Naive thymus-derived CD4-positive, alpha-beta T cell (primary cell): Measurements from ENCODE around the gene PDP2. TPM values are rescaled to one million over a fixed set of nuclear protein-coding genes. Genes with fewer than 3 reads are reported as not detected.
A peak's percentile ranks its signal among the peaks of the same experiment; 100 is the strongest.

ENCODE experiments used
- ATAC-seq: fragments of 150-1000 bp; cut with Tn5 transposase; 2 replicates; pipeline ENCODE4 v1.10.0; 2021; ENCODE audit warnings: mild to moderate bottlenecking, moderate library complexity
- CTCF ChIA-PET: fragments of 350-600 bp; sonication (Branson Sonifier 250); formaldehyde crosslinking; loops from one replicate; lab custom pipeline; 2021; ENCODE audit warnings: antibody characterized with exemption; lab: Charles Lee
- POLR2A ChIA-PET: fragments of 350-600 bp; sonication (Branson Sonifier 250); formaldehyde crosslinking; loops from one replicate; lab custom pipeline; 2021; ENCODE audit warnings: antibody characterized with exemption, inconsistent platforms; lab: Charles Lee
- DNase-seq, 9 donors: peaks; one replicate each; pipeline versions ENCODE4 v3.0.0 to v3.0.0-alpha.2; 2020 to 2022; ENCODE audit warnings: mixed read lengths in 1 of 9
- H3K27ac ChIP-seq: one replicate; pipeline ENCODE4 v1.7.0; 2013; ENCODE audit warnings: mild to moderate bottlenecking, low read depth, low read length, moderate library complexity
- H3K27me3 ChIP-seq, 2 donors: one replicate each; pipeline ENCODE4 v1.7.0; 2013; ENCODE audit warnings: low read length in 2 of 2, mild to moderate bottlenecking in 2 of 2, moderate library complexity in 2 of 2; ENCODE audit not compliant: control insufficient read depth in 2 of 2, insufficient read depth in 2 of 2
- H3K36me3 ChIP-seq, 3 experiments: 1 replicate in 2 of 3; 2 replicates in 1 of 3; pipeline ENCODE4 v1.7.0; 2013; ENCODE audit warnings: low read length in 3 of 3, mild to moderate bottlenecking in 3 of 3, moderate library complexity in 1 of 3; ENCODE audit not compliant: insufficient read depth in 3 of 3, control insufficient read depth in 2 of 3
- H3K4me1 ChIP-seq, 2 donors: one replicate each; pipeline ENCODE4 v1.7.0; 2013; ENCODE audit warnings: low read length in 2 of 2, mild to moderate bottlenecking in 2 of 2, moderate library complexity in 1 of 2; ENCODE audit not compliant: control insufficient read depth in 2 of 2, insufficient read depth in 2 of 2
- H3K4me3 ChIP-seq: 2 replicates; pipeline ENCODE4 v1.7.0; 2013; ENCODE audit warnings: mild to moderate bottlenecking, low read length
- H3K9me3 ChIP-seq, 3 experiments: 1 replicate in 2 of 3; 2 replicates in 1 of 3; pipeline ENCODE4 v1.7.0; 2013; ENCODE audit warnings: low read length in 3 of 3; ENCODE audit not compliant: control insufficient read depth in 2 of 3
- H3K27ac Mint-ChIP-seq, 9 donors: one replicate each; pipeline ENCODE4 v1.8.0; 2020 to 2022; ENCODE audit warnings: mixed read lengths in 9 of 9, mild to moderate bottlenecking in 8 of 9, moderate library complexity in 5 of 9, inconsistent platforms in 2 of 9
- H3K27me3 Mint-ChIP-seq, 5 donors: one replicate each; pipeline ENCODE4 v1.8.0; 2021 to 2022; ENCODE audit warnings: mixed read lengths in 5 of 5, mild to moderate bottlenecking in 1 of 5
- H3K36me3 Mint-ChIP-seq, 5 donors: one replicate each; pipeline ENCODE4 v1.8.0; 2020 to 2022; ENCODE audit warnings: mixed read lengths in 5 of 5, mild to moderate bottlenecking in 3 of 5, inconsistent platforms in 1 of 5
- H3K4me1 Mint-ChIP-seq, 7 donors: one replicate each; pipeline ENCODE4 v1.8.0; 2020 to 2022; ENCODE audit warnings: mixed read lengths in 7 of 7, mild to moderate bottlenecking in 3 of 7, inconsistent platforms in 1 of 7
- H3K4me3 Mint-ChIP-seq, 10 donors: one replicate each; pipeline ENCODE4 v1.8.0; 2020 to 2022; ENCODE audit warnings: mild to moderate bottlenecking in 10 of 10, mixed read lengths in 10 of 10, moderate library complexity in 6 of 10, inconsistent platforms in 2 of 10
- H3K9me3 Mint-ChIP-seq, 11 donors: one replicate each; pipeline ENCODE4 v1.8.0; 2020 to 2022; ENCODE audit warnings: mixed read lengths in 11 of 11, mild to moderate bottlenecking in 4 of 11, inconsistent platforms in 1 of 11, moderate library complexity in 1 of 11
- intact Hi-C, 2 donors: fragments of 100-400 bp; cut with micrococcal nuclease; formaldehyde crosslinking; loops; one replicate each; pipeline ENCODE4 v1.15.1; 2023
- polyA plus RNA-seq, 2 donors: library from polyadenylated mRNA; unstranded; fragments of 300-500 nt; fragmentation: Illumina TruSeq; gene quantifications; one replicate each; pipeline ENCODE4 v1.2.3, GENCODE V29; 2021
- total RNA-seq, 6 experiments: library from RNA in 5 of 6; stranded (reverse) in 5 of 6; gene quantifications; 1 replicate in 5 of 6; 2 replicates in 1 of 6; pipeline ENCODE4 v1.2.3 and lab custom pipeline; 2021 to 2026

PDP2 gene
- total and polyA plus RNA-seq, 7 experiments from 2014 or later = 1.6 to 24.0 (median 6.5) TPM

GRCh38 chr16:66841366-66841765 lies 38.9 kb upstream of the PDP2 start:
- intact Hi-C loops = no loop called here
- POLR2A ChIA-PET = no interaction called here
- Histone ChIP-seq H3K27ac (no peak overlapping the region), H3K4me3 (no peak overlapping the region), H3K27me3 (no peaks in the 10 kb centered on the region), H3K4me1 (peaks cover 0 to 4% of the 10 kb centered on the region in 2 donors), H3K9me3 (no peaks in the 10 kb centered on the region), H3K36me3 (no peaks in the 10 kb centered on the region)
- Mint-ChIP-seq H3K4me3 (no peak overlapping the region), H3K27me3 (peaks cover 33 to 74% (median 36%) of the 10 kb centered on the region in 5 donors), H3K27ac (no peak overlapping the region), H3K9me3 (peaks cover 0 to 2% (median 0%) of the 10 kb centered on the region in 11 donors), H3K4me1 (peaks cover 0 to 10% (median 5%) of the 10 kb centered on the region in 7 donors), H3K36me3 (peaks cover 0 to 3% (median 0%) of the 10 kb centered on the region in 5 donors)
- CTCF ChIA-PET = interaction anchor here (1.2 kb wide), 1 partner anchor 33 kb away, joined by 3 read pairs; no protein-coding TSS in a partner anchor
- DNase-seq (no peak), ATAC-seq (no peak)

- peaks cover 0 to 4% of the 10 kb centered on the region in 2 donors for H3K4me1 ChIP-seq
- H3K27me3 Mint-ChIP-seq = peaks cover 35 to 66% (median 43%) of the 10 kb centered on the region in 5 donors
Measured at GRCh38 chr16:66842765-66843164, 37.5 kb upstream of the PDP2 start.

GRCh38 chr16:66843191-66843590 lies 37.1 kb upstream of the PDP2 start:
- no peaks in the 10 kb centered on the region for H3K9me3 ChIP-seq
- peaks cover 35 to 64% (median 42%) of the 10 kb centered on the region in 5 donors for H3K27me3 Mint-ChIP-seq
- H3K4me3 Mint-ChIP-seq = peak overlapping the region in 3 of 10 donors; percentile 17 to 78 (median 61)
- H3K27ac ChIP-seq = no peak overlapping the region
- H3K4me1 Mint-ChIP-seq = peaks cover 0 to 18% (median 5%) of the 10 kb centered on the region in 7 donors
- ATAC-seq (no peak), DNase-seq (no peak)
- CTCF ChIA-PET = no interaction called here
- H3K4me1 ChIP-seq = peaks cover 0 to 4% of the 10 kb centered on the region in 2 donors
- POLR2A ChIA-PET = interaction anchor here (1.0 kb wide), 1 partner anchor 13 kb away, joined by 3 read pairs; no protein-coding TSS in a partner anchor
- intact Hi-C loops = no loop called here
- no peaks in the 10 kb centered on the region for H3K27me3 ChIP-seq
- H3K36me3 Mint-ChIP-seq = peaks cover 0 to 3% (median 0%) of the 10 kb centered on the region in 5 donors
- peaks cover 0 to 2% (median 0%) of the 10 kb centered on the region in 11 donors for H3K9me3 Mint-ChIP-seq
- H3K4me3 ChIP-seq = no peak overlapping the region
- no peak overlapping the region for H3K27ac Mint-ChIP-seq
- no peaks in the 10 kb centered on the region for H3K36me3 ChIP-seq

More at GRCh38 chr16:66842765-66843164, 37.5 kb upstream of the PDP2 start:
- Mint-ChIP-seq H3K9me3 (peaks cover 0 to 2% (median 0%) of the 10 kb centered on the region in 11 donors), H3K27ac (no peak overlapping the region), H3K4me1 (peaks cover 0 to 13% (median 5%) of the 10 kb centered on the region in 7 donors), H3K4me3 (peak overlapping the region in 1 of 10 donors; percentile 78), H3K36me3 (peaks cover 0 to 3% (median 0%) of the 10 kb centered on the region in 5 donors)
- ATAC-seq (no peak), DNase-seq (no peak)
- ChIA-PET POLR2A (interaction anchor here (1.0 kb wide), 1 partner anchor 13 kb away, joined by 3 read pairs; no protein-coding TSS in a partner anchor), CTCF (interaction anchor here (1.2 kb wide), 1 partner anchor 32 kb away, joined by 3 read pairs; no protein-coding TSS in a partner anchor)
- H3K4me3 ChIP-seq = no peak overlapping the region
- intact Hi-C loops = no loop called here
- no peaks in the 10 kb centered on the region for H3K27me3 ChIP-seq
- H3K9me3 ChIP-seq = no peaks in the 10 kb centered on the region
- H3K36me3 ChIP-seq = no peaks in the 10 kb centered on the region
- H3K27ac ChIP-seq = no peak overlapping the region

- intact Hi-C loops = no loop called here
- Histone ChIP-seq H3K4me3 (no peak overlapping the region), H3K36me3 (no peaks in the 10 kb centered on the region), H3K27ac (no peak overlapping the region), H3K27me3 (no peaks in the 10 kb centered on the region), H3K4me1 (peaks cover 0 to 4% of the 10 kb centered on the region in 2 donors), H3K9me3 (no peaks in the 10 kb centered on the region)
- ATAC-seq (no peak), DNase-seq (no peak)
- no peak overlapping the region for H3K27ac Mint-ChIP-seq
- CTCF ChIA-PET = interaction anchor here (1.2 kb wide), 1 partner anchor 13 kb away, joined by 3 read pairs; the partner anchor contains the start of gene NAE1
- peaks cover 0 to 3% (median 0%) of the 10 kb centered on the region in 5 donors for H3K36me3 Mint-ChIP-seq
- POLR2A ChIA-PET = no interaction called here
- H3K27me3 Mint-ChIP-seq = peaks cover 35 to 56% (median 38%) of the 10 kb centered on the region in 5 donors
- peak overlapping the region; percentile 36 to 82 (median 68) for H3K4me3 Mint-ChIP-seq
- peaks cover 0 to 2% (median 0%) of the 10 kb centered on the region in 11 donors for H3K9me3 Mint-ChIP-seq
- H3K4me1 Mint-ChIP-seq = peaks cover 0 to 21% (median 5%) of the 10 kb centered on the region in 7 donors
Measured at GRCh38 chr16:66844009-66844341, 36.3 kb upstream of the PDP2 start.

DNA sequence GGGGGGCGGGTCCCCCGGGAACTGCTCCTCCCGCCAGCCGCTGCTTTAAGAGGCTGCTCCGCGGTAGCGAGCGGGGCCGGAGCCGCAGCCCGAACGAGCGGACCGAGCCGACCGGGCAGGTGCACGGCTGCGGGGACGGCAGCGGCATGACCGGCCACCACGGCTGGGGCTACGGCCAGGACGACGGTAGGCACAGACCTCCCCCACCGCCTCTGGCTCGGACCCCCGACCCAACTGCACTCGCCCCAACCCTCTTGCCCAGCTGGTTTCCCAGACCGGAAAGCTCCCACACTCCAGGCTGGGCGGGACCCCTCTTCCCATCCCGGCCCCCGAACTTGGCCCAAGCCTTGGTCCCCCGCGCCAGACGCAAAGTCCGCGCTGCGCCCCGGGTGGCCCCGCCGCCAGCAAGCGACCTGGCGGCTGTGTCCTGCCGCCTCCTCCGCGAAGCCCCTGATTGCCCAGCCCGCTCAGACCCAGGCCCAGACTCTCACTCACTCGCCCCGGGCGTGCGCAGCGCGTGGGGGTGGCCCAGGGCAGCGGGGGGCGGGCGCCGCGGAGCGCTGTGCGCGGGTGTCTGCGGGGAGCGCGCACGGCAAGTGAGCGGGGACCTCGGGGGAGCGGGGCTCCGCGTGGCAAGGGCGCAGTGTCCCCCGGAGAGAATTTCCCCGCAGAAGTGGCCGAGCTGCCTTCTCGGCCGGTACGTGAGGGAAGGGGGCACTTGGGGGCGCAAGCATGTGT lies 35.8 kb upstream of the PDP2 start, which contains the start of gene CA7:
Gene CA7 (plus strand): TSS at position 73 of the 738 bp plus-strand sequence. CDS start 74 bp downstream, at position 147.
- peaks cover 0 to 21% (median 5%) of the 10 kb centered on the region in 7 donors for H3K4me1 Mint-ChIP-seq
- H3K4me3 ChIP-seq = no peak within 1 kb of the TSS
- ChIA-PET CTCF (interaction anchor here (1.2 kb wide), 1 partner anchor 14 kb away, joined by 3 read pairs; the partner anchor contains the start of gene NAE1), POLR2A (no interaction called here)
- no peaks in the 10 kb centered on the region for H3K27me3 ChIP-seq
- intact Hi-C loops = no loop called here
- peaks cover 0 to 3% (median 0%) of the 10 kb centered on the region in 5 donors for H3K36me3 Mint-ChIP-seq
- peak; percentile 24 for ATAC-seq
- H3K27ac Mint-ChIP-seq = peak within 1 kb of the TSS in 2 of 9 donors; percentile 45 to 76
- H3K9me3 Mint-ChIP-seq = peaks cover 0 to 2% (median 0%) of the 10 kb centered on the region in 11 donors
- no peak within 1 kb of the TSS for H3K27ac ChIP-seq
- no peaks in the 10 kb centered on the region for H3K36me3 ChIP-seq
- DNase-seq = no peak
- H3K4me3 Mint-ChIP-seq = peak within 1 kb of the TSS; percentile 36 to 82 (median 68)
- peaks cover 35 to 53% (median 38%) of the 10 kb centered on the region in 5 donors for H3K27me3 Mint-ChIP-seq
- peaks cover 0 to 4% of the 10 kb centered on the region in 2 donors for H3K4me1 ChIP-seq
- H3K9me3 ChIP-seq = no peaks in the 10 kb centered on the region

DNA sequence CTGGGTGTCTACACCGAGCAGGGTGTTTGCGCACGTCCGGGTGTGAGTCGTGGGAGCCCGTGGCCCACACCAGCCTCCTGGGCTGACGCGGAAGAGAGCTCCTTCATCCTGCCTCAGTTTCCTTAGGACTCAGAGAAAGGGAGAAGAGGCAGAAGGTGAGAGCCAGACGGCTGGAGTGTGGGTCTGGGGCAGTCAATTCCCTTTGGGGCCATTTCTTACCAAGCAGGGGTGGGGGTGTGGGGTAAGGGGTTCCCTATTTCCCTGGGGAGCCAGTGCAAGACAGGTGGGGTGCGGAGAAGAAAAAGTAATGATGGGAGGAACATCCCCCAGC lies 35.3 kb upstream of the PDP2 start:
- POLR2A ChIA-PET = no interaction called here
- Histone ChIP-seq H3K27ac (no peak overlapping the region), H3K4me1 (peaks cover 0 to 4% of the 10 kb centered on the region in 2 donors), H3K9me3 (no peaks in the 10 kb centered on the region), H3K36me3 (no peaks in the 10 kb centered on the region), H3K4me3 (no peak overlapping the region), H3K27me3 (no peaks in the 10 kb centered on the region)
- Mint-ChIP-seq H3K36me3 (peaks cover 0 to 3% (median 0%) of the 10 kb centered on the region in 5 donors), H3K4me1 (peaks cover 0 to 21% (median 5%) of the 10 kb centered on the region in 7 donors), H3K4me3 (peak overlapping the region in 6 of 10 donors; percentile 35 to 64 (median 49)), H3K9me3 (peaks cover 0 to 2% (median 0%) of the 10 kb centered on the region in 11 donors), H3K27ac (peak overlapping the region in 1 of 9 donors; percentile 76), H3K27me3 (peaks cover 35 to 50% (median 38%) of the 10 kb centered on the region in 5 donors)
- CTCF ChIA-PET = interaction anchor here (1.2 kb wide), 1 partner anchor 15 kb away, joined by 3 read pairs; the partner anchor contains the start of gene NAE1
- ATAC-seq (peak; percentile 3), DNase-seq (no peak)
- intact Hi-C loops = no loop called here
